Measurements from ENCODE around the gene C1QTNF9B.
"Not testable (repeated sequence)": the region's sequence is repeated elsewhere in the genome, so short reads cannot be mapped to it uniquely, and the experiment has no call there.

Gene C1QTNF9B

GRCh38 chr13:23893791-23894190 is 3.5 kb downstream of the C1QTNF9B start:
- DNase-seq = not testable (repeated sequence)

DNA sequence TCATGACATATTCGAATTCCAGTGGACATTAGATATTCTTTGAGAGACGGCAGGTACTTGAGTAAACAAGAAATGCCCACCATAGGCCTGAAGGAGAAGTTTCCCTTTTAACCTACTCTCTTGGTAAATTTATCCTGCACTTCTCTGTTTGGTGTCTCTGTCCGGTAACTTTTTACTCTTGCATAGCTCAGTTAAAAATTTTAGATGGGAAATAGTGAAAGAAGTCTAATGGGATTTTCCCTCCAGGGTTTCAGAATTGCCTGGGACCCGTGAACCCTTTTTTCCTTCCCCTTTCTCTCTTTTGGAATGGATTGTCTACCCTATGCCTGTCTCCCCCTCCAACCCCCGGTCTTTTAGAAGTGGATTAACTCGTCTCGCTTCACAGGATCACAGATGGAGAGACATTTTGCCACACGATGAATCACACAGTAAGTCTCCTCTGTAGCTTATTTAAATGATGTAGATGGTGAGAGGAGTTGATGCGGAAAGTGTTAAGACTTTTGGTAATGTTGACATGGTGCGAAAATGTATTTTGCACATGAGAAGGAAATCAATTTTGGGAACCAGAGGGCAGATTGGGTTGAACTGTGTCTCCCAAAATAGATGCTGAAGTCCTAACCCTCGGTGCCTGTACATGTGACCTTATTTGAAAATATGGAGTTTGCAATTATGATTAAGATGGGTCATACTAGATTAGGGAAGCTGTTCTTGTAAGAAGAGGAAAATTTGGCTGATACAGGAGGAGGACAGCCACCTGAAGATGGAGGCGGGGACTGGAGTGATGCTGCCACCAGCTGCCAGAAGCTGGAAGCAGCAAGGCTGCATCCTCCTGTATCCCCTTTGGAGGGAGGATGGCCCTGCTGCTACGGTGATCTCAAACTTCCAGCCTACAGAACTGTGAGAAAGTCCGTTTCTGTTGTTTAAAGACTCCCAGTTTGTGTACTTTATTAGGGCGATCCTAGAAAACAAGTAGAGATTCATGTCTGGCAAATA is 7.4 kb downstream of the C1QTNF9B start:
- no peak for DNase-seq

- peak; percentile 94 for DNase-seq
Observed at GRCh38 chr13:23888658-23889614, 8.4 kb downstream of the C1QTNF9B start, which contains the start of gene MIPEP. Gene MIPEP (minus strand): TSS chr13:23889400. CDS start chr13:23889320, 80 bp downstream.

GRCh38 chr13:23884361-23884760 is 12.9 kb downstream of the C1QTNF9B start:
- DNase-seq = not testable (repeated sequence)

- DNase-seq = no peak
Observed at GRCh38 chr13:23883255-23883654, 14.0 kb downstream of the C1QTNF9B start.

GRCh38 chr13:23881402-23881800 is 15.9 kb downstream of the C1QTNF9B start:
- DNase-seq = not testable (repeated sequence)

DNA sequence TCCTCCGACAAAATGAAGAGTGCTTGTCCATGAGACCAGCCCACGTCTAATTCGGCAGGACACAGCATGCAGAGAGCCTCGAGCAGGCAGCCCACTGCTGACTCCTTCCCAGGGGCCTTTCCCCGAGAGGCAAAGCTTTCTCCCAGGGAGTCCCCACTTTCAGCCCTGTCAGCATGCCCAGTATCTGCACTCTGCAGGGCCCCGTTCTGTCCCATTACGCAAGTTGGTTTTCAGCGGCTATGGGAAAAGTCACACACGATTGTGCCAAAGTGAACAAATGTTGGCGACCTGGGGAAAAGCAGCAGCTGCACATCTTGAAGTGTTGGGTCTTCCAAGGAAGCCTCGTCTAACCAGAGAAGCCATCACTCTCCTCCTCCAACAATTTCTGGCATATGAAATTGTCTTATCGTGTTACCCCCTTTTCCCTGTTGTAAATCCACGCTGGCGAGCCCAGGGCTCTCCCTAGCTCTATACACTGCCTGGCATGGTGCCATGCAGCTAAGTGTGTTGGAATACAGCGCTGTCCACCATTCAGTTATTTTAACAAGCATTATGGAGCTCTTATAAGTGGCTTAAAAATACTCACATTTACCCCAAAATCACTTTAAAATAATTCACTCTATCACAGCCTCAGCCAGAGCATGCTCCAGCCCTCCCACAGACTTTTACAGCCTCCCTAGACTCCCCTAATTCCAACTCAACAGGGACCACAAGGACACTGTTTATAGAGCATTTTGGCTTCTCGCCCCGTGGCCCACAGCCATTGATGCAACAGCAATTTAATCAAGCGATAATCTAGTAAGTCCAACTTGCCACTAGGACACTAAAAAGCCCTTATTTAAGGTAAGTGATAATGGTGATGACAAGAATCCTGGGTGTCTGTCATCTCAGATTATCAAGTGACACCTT is 16.6 kb downstream of the C1QTNF9B start:
- DNase-seq = not testable (repeated sequence)

DNA sequence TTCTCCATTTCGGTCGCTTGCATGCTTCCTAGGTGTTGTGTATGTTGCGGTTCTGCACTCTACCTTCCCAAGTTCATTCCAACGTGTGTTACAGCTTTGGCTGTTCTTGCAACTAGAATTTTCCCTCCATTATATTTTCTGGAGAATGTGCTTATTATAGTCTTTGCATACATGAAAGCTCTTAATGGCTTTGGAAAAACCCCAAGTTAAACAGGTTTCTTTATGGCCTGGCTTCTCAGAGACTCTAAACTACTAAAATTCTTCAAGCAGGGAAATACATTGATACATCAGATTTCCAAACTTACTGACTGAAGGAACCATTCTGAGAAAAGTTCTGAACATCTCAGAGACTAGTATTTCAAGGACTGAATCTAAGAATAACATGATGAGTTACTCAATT is 20.0 kb downstream of the C1QTNF9B start:
- no peak for DNase-seq

DNA sequence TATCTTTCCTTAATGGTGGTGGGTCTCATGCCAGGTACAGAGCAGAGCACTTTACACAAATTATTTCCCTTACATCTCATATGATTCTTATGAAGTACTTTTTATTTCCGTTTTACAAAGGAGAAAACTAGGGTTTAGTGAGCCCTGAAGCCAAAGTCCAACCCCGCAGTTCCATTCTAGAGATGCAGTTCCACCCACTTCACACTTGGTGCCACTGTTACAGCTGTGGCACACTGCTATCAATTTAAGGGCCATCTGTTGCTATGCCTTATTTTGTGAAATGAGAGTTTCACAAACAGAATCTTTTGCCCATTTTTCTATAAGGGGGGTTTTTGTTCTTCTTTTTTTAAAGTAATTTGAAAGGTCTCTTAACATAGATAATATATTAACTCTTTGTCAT is 21.0 kb downstream of the C1QTNF9B start:
- DNase-seq = no peak

- DNase-seq = peak; percentile 13
Observed at GRCh38 chr13:23871616-23872220, 25.6 kb downstream of the C1QTNF9B start.

DNA sequence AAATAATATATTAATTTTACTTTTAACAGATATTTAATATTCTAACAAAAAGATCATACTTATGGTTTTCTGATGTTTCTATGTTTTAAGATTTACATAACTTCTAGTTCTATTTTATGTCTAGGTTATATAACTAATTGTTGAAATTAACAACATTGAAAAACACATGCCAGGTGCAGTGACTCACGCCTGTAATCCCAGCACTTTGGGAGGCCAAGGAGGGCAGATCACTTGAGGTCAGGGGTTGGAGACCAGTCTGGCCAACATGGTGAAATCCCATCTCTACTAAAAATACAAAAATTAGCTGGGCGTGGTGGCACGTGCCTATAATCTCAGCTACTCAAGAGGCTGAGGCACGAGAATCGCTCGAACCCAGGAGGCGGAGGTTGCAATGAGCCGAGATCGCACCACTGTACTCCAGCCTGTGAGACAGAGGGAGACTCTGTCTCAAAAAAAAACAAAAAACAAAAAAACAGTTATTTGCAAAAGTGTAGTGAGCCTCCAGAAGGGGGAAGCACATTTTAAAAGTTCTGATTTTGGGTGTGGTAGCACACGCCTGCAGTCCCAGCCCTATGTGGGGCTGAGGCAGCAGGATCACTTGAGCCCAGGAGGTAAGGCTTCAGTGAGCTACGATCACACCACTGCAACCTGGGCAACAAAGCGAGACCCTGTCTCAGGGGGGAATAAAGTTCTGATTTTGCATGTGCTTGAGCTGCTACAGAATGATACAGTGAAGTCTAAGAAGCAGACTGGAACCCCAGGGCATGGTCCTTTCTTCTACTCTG is 26.8 kb downstream of the C1QTNF9B start:
- DNase-seq = no peak

DNA sequence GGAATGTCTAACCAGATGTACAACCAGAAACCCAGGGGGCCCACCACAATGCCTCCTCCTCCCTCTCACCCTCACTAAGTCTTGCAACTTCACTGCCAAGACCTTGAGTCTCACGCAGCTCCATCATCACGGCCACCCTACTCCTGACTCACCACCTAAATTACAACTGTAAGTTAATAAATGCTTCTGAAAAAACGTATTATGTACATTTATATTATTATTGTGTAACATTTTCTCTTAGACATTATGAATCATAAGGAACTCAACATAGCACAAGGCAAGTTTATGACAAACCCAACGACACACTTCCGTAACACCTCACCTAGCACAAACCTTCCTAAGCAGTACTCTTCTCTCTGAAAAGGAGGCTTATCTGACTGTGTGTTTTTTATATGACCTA is 28.8 kb downstream of the C1QTNF9B start:
- DNase-seq = no peak

DNA sequence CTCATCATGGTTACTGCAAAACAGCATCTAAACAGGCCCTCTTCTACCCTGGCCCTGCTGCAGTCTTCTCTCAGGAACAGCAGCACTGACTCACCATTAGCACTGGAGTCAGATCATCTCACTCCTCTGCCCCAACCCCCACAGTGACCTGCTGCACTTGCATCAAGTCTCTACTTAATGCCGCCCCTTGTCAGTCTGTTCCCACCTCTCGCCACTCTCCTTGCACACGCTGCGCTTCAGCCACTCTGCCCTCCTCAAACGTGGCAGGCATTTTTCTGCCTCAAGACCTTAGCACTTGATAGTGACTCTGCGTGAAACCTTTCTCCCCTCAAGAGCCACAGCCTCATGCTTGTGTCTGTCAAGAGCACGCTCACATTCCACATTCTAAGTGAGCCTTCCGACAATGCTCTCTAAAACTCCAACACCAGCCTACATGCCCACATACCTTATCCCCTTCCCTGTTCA is 30.2 kb downstream of the C1QTNF9B start:
- DNase-seq = no peak

DNA sequence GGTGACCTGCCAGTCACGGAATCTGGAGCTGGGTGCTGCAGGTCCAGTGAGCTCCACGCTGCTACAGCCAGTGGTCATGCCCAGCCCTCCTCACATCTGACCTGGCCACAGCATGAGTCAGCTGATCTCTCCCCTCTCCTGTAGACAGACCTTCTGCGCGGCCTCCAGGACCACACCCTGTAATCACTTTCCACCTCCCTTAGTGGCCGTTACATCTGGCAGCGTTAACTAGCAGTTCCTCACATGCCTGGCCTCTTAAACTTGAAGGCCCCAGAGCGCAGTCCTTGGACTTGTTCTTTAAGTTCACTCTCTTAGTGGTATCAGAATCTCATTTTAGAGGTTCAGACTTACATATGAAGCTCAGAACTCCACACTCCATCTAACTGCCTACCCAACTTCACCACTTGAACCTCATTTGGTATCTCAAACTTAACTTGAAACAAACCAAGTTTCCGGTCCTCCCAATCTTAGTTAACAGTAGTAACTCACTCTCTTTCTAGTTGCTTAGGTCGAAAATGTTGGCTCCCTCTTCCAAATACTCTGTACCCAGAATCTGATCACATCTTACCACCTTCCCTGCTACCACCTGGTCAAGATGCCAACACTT is 30.8 kb downstream of the C1QTNF9B start:
- no peak for DNase-seq

GRCh38 chr13:23865906-23866305 is 31.4 kb downstream of the C1QTNF9B start:
- no peak for DNase-seq

DNA sequence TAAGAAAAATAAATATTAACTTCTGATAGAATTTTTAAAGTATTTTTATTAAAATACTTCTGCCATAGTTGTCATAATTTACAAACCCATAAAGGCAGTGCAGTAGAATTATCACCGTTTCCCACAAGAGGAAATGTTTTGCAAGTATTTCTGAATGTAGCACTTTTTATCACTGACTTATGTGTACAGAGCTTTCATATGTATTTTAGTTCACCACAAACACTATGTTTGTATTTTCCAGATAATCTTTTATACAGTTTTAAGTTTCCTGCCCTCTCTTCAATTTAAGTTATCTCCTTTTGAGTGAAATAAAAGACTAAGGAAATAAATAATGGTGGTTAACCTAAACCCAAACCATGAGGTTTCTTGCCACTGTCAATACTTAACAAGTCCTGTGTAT is 32.3 kb downstream of the C1QTNF9B start:
- DNase-seq = no peak

DNA sequence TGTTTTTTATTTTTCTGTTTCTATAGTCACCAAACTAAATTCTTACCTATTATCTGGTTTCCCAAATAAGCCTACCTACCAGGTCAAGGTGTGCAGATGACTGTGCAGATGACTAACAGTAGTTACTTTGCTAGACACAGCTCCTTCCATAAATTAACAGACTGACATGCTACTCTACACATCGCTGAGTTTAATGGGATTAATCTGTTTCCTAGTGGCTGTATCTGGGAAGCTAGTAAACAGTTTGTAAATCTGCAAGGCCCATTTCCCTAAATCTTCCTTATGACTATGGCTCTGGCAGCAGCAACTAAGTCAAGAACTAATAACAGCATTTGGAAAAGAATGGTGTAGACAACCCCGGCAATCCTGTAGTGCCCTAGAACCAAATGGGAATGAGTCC is 36.0 kb downstream of the C1QTNF9B start:
- DNase-seq = no peak

DNA sequence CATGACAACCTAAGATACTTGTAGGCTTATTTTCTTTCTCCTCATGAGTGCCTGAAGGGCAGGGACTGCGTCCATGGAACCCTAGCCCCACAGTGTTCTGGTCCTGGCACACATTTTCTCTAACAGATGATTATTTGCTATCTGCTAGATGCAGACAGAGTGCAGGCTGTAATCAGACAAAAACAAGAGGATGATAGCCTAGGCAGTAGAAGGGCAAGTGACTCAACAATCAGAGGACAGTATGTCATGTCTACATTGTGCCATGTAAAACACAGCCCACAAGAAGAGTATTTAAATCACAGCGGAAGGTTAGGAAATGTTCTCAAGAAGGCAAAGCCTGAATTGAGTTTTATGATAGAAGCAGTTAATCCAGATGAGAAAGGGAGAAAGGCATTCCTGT is 37.4 kb downstream of the C1QTNF9B start:
- no peak for DNase-seq

GRCh38 chr13:23859455-23859854 is 37.8 kb downstream of the C1QTNF9B start:
- no peak for DNase-seq

DNA sequence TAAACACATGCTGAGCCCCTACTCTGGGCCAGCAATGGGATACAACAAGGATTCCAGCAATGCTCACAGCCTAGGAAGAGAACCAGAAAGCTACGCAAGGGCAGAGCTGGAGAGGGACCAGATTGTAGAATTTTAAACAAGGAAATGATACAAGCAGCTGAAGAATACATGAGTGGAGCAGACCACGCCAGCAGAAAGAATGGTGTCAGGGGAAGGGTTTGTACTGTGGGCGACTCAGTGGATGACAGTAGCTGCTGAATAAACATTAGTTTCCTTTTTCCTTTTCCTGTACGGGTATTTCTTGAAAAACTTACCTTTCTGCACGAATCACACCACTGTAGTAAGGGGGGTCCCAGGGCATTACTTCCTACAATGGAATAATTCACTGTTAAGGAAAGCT is 38.8 kb downstream of the C1QTNF9B start:
- no peak for DNase-seq
